Putamen (tissue), 1 donor: ENCODE results near the gene PCGF2.

Source experiments
- DNase-seq: peaks from one replicate; pipeline ENCODE4 v3.0.0-alpha.2; 2016; ENCODE audit warnings: low spot score

The PCGF2 gene

GRCh38 chr17:38751144-38751807, 3.1 kb upstream of the PCGF2 start:
- no peak for DNase-seq

- no peak for DNase-seq
These were observed 2.4 kb upstream of the PCGF2 start for GRCh38 chr17:38750312-38751121.

GRCh38 chr17:38750044-38750311, 1.8 kb upstream of the PCGF2 start:
- no peak for DNase-seq

GRCh38 chr17:38749223-38750043, 1.3 kb upstream of the PCGF2 start:
- no peak for DNase-seq

- no peak for DNase-seq
These were observed 721 bp upstream of the PCGF2 start for GRCh38 chr17:38748892-38749222.

GRCh38 chr17:38747463-38748148, 530 bp downstream of the PCGF2 start:
- DNase-seq: no peak

- no peak for DNase-seq
These were observed 1.2 kb downstream of the PCGF2 start for GRCh38 chr17:38746849-38747462.

GRCh38 chr17:38746004-38746848, 1.9 kb downstream of the PCGF2 start:
- no peak for DNase-seq

GRCh38 chr17:38745545-38745944, 2.6 kb downstream of the PCGF2 start:
- no peak for DNase-seq

GRCh38 chr17:38743556-38744171, 4.5 kb downstream of the PCGF2 start:
- no peak for DNase-seq

GRCh38 chr17:38742411-38743308, 5.5 kb downstream of the PCGF2 start:
- DNase-seq: no peak

GRCh38 chr17:38741921-38742410, 6.2 kb downstream of the PCGF2 start:
- DNase-seq: no peak

GRCh38 chr17:38741461-38741860, 6.7 kb downstream of the PCGF2 start:
- no peak for DNase-seq

GRCh38 chr17:38740806-38741205, 7.3 kb downstream of the PCGF2 start:
- no peak for DNase-seq

GRCh38 chr17:38740044-38740443, 8.1 kb downstream of the PCGF2 start:
- no peak for DNase-seq

- DNase-seq: no peak
These were observed 8.8 kb downstream of the PCGF2 start for GRCh38 chr17:38739305-38739704.

GRCh38 chr17:38738686-38739085, 9.4 kb downstream of the PCGF2 start:
- no peak for DNase-seq

- no peak for DNase-seq
These were observed 10.0 kb downstream of the PCGF2 start for GRCh38 chr17:38738007-38738662.
